Coronary artery (tissue), 2 donors: ENCODE data around the gene BPIFB4.

ENCODE experiments used
- DNase-seq: peaks from one replicate; pipeline ENCODE4 v3.0.0-alpha.2; 2017; ENCODE audit warnings: low spot score
- H3K27ac ChIP-seq, 2 donors: fragments of 200-600 bp; sonication (generic); one replicate each; pipeline ENCODE4 v1.5.1; 2016 to 2019
- H3K4me3 ChIP-seq: fragments of 200-600 bp; sonication (generic); 2 replicates; pipeline ENCODE4 v1.5.1; 2016; ENCODE audit warnings: mild to moderate bottlenecking, moderate library complexity
- TF ChIP-seq, protein P1 (sequence below): fragments of 200-600 bp; sonication (generic); IDR thresholded peaks from one replicate; pipeline ENCODE4 v1.5.1; 2019; ENCODE audit warnings: antibody characterized with exemption

Gene BPIFB4

DNA sequence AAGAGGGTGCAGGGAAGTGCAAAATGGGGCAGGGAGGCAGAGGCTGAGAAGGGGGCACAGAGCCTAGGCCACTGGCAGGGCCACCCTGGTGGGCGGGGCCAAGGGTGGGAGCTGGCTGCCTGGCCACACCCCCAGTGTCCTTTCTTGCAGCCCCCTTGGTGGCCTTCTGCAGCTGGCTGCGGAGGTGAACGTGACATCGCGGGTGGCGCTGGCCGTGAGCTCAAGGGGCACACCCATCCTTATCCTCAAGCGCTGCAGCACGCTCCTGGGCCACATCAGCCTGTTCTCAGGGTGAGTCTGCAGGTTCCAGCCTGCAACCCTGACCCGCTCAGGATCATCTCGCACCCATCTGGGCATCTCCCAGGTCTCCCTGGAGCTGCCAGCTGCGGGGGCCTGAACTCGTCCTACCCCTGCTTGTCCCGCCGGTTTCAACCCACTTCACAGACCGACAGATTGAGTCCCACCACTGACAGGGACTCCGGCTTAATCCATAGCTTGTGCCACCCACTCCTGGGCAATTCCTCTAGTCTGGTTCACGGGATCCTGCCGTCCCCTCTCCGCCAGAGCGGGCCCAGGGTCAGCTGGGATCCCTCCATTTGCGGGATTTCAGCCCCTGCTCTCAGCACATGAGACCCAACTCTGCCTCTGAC lies 19.6 kb upstream of the BPIFB4 start:
- TF ChIP-seq, protein P1, sequence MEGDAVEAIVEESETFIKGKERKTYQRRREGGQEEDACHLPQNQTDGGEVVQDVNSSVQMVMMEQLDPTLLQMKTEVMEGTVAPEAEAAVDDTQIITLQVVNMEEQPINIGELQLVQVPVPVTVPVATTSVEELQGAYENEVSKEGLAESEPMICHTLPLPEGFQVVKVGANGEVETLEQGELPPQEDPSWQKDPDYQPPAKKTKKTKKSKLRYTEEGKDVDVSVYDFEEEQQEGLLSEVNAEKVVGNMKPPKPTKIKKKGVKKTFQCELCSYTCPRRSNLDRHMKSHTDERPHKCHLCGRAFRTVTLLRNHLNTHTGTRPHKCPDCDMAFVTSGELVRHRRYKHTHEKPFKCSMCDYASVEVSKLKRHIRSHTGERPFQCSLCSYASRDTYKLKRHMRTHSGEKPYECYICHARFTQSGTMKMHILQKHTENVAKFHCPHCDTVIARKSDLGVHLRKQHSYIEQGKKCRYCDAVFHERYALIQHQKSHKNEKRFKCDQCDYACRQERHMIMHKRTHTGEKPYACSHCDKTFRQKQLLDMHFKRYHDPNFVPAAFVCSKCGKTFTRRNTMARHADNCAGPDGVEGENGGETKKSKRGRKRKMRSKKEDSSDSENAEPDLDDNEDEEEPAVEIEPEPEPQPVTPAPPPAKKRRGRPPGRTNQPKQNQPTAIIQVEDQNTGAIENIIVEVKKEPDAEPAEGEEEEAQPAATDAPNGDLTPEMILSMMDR: no peak
- DNase-seq: no peak

DNA sequence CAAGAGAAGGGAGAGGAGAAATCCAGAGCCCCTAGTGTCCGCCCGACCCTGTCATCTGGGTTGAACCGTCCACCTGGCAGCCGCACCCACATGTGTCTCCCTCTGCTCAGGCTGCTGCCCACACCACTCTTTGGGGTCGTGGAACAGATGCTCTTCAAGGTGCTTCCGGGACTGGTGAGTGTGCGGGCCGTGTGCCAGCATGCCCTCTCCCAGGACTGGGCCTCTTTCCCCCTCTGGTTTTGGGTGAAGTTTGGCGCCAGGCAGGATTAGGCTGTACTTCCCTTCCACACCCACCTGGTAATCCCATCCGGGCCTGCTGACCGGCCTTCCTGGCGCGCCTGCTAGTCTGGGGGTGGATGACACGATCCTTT lies 17.8 kb upstream of the BPIFB4 start:
- Histone ChIP-seq H3K27ac (no peak overlapping the region), H3K4me3 (no peak overlapping the region)
- no peak for DNase-seq
- TF ChIP-seq, protein P1: no peak

More for the DNA sequence above, 19.6 kb upstream of the BPIFB4 start:
- Histone ChIP-seq H3K4me3 (no peak overlapping the region), H3K27ac (no peak overlapping the region)

DNA sequence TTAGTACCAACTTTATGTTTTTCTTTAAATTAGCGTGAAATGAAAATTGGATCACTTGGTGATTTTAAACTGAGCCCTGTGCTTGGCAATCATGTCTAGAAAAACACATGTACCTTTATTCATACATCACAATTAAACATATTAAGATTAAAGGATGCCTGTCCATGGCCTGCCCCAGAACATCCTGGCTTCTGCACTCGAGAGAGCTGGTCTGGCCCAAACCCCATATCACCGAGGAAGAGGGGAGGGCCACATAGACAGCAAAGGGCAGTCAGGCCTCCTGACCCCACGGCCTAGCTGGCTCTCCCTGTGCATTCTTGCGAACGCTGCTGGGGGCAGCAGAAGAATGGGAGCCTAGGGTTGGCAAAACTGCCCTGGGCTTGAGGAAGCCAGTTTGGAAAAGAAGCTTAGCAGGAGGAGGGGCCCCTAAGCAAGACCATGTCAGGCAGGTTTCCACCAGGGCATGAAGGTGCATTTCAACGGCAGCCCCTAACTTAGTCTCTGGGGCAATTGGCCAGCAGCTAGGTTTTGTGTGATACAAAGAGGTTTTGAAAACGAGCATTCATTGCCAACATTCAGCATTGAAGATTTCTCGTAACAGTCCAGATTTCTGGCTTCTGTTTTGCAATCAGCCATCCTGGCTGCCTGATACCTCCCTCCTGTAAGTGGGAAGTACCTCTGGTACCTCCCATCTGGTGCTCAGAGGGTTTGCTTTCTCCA lies 17.2 kb upstream of the BPIFB4 start:
- TF ChIP-seq, protein P1: no peak
- H3K27ac ChIP-seq: no peak overlapping the region
- no peak for DNase-seq
- H3K4me3 ChIP-seq: no peak overlapping the region

DNA sequence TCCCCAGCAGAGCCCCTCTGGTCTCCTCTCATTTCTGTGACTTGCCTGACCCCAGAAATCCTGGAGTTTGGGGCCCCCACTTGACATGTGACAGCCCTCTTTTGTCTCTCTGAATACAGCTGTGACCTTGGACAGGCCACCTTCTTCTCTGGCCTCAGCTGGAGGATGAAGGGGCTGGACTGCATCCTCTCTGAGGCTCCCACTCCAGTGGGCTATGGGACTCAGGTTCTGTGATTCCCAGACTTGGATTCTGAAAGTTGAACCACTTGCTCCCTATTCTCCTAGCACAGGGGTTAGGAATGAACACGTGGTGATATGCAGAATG lies 16.7 kb upstream of the BPIFB4 start:
- TF ChIP-seq, protein P1: no peak
- no peak overlapping the region for H3K4me3 ChIP-seq
- no peak for DNase-seq
- H3K27ac ChIP-seq: no peak overlapping the region

DNA sequence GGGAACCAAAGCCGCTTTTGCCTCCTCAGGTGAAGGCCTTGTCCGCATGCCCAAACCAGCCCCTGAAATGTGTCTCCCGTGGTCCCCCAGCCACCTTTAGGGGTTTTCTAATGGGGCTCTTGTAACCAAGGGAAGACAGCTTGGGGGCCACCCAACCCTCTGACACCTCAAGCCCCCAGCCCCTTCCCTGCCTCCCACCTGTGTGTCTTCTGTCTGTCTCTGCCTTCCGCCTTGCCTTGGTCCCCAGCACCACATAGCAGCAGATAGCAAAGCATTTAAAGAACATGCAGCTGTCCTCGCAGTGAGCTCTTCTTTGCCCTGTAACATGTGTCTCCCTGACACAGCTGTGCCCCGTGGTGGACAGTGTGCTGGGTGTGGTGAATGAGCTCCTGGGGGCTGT lies 16.2 kb upstream of the BPIFB4 start:
- Histone ChIP-seq H3K27ac (no peak overlapping the region), H3K4me3 (no peak overlapping the region)
- no peak for DNase-seq
- TF ChIP-seq, protein P1: no peak

DNA sequence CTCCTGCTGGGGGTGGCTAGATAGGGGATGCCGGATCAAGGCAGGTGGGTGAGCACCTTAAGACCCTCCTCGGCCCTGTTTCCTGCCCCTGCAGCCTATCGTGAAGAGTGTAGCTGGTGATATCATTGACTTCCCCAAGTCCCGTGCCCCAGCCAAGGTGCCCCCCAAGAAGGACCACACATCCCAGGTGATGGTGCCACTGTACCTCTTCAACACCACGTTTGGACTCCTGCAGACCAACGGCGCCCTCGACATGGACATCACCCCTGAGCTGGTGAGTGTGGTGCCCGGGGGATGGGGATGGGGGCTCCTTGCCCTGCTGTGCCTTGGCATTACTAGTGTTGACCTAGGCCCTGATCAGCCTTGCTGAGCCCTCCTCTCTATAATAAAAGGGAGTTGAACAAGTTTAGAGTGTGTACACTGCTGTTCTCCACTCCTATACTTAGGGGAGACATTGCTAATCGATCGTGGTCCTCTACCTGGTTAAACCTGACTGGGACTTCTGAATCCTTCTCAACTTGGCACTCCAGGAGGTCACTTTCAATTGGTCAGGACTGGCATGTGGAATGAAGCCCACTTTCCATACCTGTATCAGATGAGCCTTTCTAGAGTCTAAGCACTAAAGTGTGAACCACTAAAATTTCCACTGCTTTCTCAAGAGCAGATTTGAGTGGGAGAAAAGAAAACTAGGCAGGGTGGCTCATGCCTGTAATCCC lies 14.7 kb upstream of the BPIFB4 start:
- no peak overlapping the region for H3K27ac ChIP-seq
- TF ChIP-seq, protein P1: no peak
- DNase-seq: no peak
- H3K4me3 ChIP-seq: no peak overlapping the region
